Pulmonary artery endothelial cell (primary cell): ENCODE results near the gene HSD17B13. TPM values are rescaled to one million over a fixed set of nuclear protein-coding genes. Genes with fewer than 3 reads are reported as not detected.

ENCODE experiments used
- DNase-seq: peaks from one replicate; pipeline ENCODE4 v3.0.0-alpha.2; 2011; ENCODE audit warnings: low read depth, low spot score
- total RNA-seq: library from RNA; depleted of rRNA; stranded (reverse); fragments of >200 nt; gene quantifications from 2 replicates; pipeline ENCODE4 v1.2.3, GENCODE V29; 2014

Gene HSD17B13
- total RNA-seq, 1 donor from 2014 or later = 0.07 TPM

DNA sequence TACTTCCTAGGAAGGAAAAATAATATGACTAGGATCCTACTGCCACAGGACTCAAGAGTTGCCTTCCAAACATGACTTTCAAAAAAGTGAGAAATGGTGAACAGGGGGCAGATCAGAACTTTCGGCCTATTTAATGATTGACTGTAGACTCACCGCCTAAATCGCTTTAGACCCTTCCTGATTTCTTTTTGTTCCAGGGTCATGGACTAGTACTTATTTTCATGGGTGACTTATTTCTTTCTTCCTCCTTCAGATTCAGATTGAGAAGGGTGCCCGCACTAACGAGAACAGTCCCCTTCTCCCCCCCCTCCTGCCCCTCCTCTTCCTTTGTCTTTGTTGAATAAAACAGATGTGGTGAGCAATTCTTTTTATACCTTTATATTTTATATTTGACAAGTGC, 54.3 kb downstream of the HSD17B13 start:
- DNase-seq = no peak

DNA sequence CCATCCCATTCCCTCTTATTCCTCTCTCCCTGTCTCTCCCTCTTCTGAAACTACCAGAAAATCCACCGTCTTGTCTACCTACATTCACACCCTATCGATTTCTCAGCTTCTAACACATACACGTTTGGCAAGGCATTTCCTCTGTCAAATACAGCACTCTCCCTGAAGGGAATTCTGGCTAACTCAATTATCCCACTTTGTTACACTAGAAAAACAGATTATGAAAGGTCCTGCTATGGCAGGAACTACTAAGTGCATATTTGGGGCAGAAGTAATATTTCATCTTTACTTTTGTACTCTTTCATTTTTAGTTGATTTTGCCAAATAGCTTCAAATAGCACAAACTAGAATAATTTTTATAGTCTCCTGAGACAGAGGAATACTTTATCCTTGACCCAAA, 55.7 kb downstream of the HSD17B13 start:
- DNase-seq = no peak

DNA sequence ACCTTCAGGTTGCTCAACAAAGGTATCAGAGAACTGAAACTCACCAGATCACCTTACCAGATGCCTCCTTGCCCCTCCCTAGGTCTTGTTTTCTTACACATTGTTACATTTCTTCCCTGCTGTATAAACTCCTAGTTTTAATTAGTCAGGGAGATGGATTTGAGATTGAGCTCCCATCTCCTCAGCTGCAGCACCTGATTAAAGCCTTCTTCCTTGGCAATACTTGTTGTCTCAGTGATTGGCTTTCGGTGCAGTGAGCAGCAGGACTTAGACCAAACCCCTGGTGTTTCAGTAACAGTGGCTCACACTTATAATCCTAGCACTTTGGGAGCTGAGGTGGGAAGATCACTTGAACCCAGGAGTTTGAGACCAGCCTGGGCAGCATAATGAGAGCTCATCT, 59.8 kb downstream of the HSD17B13 start:
- DNase-seq = no peak

DNA sequence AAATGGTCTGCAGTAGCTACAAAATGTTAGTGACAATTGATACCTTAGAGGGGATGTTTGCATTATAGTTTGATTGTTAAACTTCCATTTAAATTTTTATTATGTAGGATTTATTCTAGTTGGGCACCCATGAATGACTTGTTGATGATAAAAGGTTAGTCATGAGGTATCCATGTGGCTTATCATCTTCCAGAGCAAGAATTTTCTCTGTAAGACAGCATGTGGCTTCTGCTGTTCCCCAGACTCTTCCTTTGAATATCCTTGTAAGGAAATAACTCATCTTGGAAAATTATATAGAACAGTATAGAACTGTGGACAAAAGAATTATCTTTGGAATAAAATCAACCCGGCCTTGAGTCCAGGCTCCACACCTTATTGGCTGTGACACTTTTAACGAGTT, 62.2 kb downstream of the HSD17B13 start:
- DNase-seq = no peak

DNA sequence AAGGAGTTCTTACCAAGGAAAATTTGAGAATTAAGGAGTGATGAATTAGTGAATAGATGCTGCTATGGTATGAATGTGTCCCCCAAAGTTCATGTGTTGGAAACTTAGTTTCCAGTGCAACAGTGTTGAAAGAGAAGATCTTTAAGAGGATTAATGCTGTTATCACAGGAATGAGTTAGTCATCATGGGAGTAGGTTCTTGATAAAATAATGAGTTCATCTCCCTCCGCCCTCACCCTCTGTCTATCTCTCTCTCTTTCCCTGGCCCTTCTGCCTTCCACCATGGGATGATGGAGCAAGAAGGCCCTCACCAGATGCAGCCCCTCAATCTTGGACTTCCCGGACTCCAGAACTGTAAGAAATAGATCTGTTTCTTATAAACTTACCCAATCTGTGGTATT, 64.0 kb downstream of the HSD17B13 start:
- DNase-seq = no peak

DNA sequence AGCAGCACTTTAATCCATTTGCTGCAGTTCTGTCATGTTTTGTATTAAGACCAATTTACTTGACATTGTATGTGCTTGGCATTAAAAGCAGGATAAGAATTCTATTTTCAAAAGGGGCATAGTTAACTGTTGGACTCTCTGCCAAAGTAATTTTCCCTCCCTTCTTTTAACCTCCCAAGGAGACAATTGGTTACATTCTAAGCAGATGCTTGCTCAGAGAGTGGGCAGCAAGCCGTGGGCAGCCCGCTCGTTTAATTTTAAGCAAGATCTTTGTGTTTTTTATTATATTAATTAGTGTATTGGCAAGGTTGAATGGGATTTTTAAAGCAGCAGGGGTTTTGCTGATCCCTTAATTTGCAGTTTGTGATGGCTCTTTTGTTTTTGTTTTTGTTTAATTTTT, 65.2 kb downstream of the HSD17B13 start:
- DNase-seq = no peak

DNA sequence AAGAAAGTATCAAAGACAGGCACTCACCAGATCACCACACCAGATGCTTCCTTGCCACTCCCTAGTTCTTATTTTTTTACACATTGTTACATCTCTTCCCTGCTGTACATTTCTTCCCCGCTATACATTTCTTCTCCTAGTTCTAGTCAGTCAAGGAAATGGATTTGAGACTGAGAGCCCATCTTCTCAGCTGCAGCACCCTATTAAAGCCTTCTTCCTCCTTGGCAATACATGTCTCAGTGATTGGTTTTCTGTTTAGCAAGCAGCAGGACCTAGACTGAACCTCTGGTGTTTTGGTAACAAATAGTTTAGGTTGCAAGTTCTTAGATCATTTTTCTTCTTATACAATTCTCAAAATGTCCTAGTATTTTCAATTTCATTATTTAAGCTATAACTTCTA, 66.9 kb downstream of the HSD17B13 start:
- DNase-seq = no peak

Other genes starting within 250 kb of the HSD17B13 start
- gene KLHL8, start 102.3 kb downstream of the HSD17B13 start, total RNA-seq = 9.2 and 15.5 TPM in 2 replicates
- 26.2 and 28.1 TPM in 2 replicates for gene HSD17B11, start 68.3 kb upstream of the HSD17B13 start, total RNA-seq
- 20.0 and 25.5 TPM in 2 replicates for gene NUDT9, start 99.7 kb upstream of the HSD17B13 start, total RNA-seq
- under 0.01 and 0.88 TPM in 2 replicates for gene SPARCL1, start 206.5 kb upstream of the HSD17B13 start, total RNA-seq